Tibial nerve (tissue), 4 donors: Measurements from ENCODE around the gene KCNN4. TPM values are rescaled to one million over a fixed set of nuclear protein-coding genes. Genes with fewer than 3 reads are reported as not detected.

Experiments
- DNase-seq, 2 donors: peaks; one replicate each; pipeline ENCODE4 v3.0.0-alpha.2; 2019; ENCODE audit warnings: low spot score in 2 of 2
- H3K27ac ChIP-seq, 4 donors: fragments of 200-600 bp; sonication (generic) in 3 of 4; one replicate each; pipeline ENCODE4 v1.5.1; 2017 to 2019; ENCODE audit warnings: mild to moderate bottlenecking in 1 of 4
- H3K27me3 ChIP-seq, 2 donors: fragments of 200-600 bp; sonication (generic) in 1 of 2; one replicate each; pipeline versions ENCODE4 v1.5.1 to v1.6.0; 2017 to 2019
- H3K36me3 ChIP-seq, 3 donors: fragments of 200-600 bp; sonication (generic); one replicate each; pipeline ENCODE4 v1.5.1; 2018 to 2019
- H3K4me1 ChIP-seq, 4 donors: fragments of 200-600 bp; sonication (generic) in 3 of 4; one replicate each; pipeline ENCODE4 v1.5.1; 2017 to 2019
- H3K4me3 ChIP-seq, 4 donors: fragments of 200-600 bp; sonication (generic) in 3 of 4; one replicate each; pipeline ENCODE4 v1.5.1; 2017 to 2019; ENCODE audit warnings: mild to moderate bottlenecking in 1 of 4, moderate library complexity in 1 of 4
- H3K9me3 ChIP-seq, 4 donors: fragments of 200-600 bp; sonication (generic) in 3 of 4; one replicate each; pipeline ENCODE4 v1.5.1; 2017 to 2019
- EP300 ChIP-seq, 2 donors: sonication (generic); formaldehyde crosslinking; IDR thresholded peaks; one replicate each; pipeline ENCODE4 v1.6.1; 2017; ENCODE audit warnings: antibody characterized with exemption in 2 of 2, mild to moderate bottlenecking in 1 of 2
- POLR2A ChIP-seq, 2 donors: fragments of 450-650 bp; IDR thresholded peaks; one replicate each; pipeline ENCODE4 v1.6.1; 2017; ENCODE audit warnings: antibody characterized with exemption in 2 of 2, mild to moderate bottlenecking in 2 of 2, moderate library complexity in 2 of 2
- WGBS, 2 donors: methylation state at CpG; one replicate each; pipeline ENCODE4 v1.1.5; 2018; 5-methylcytosine and 5-hydroxymethylcytosine counted together
- total RNA-seq, 4 donors: library from RNA; depleted of rRNA; stranded (reverse); fragments of >200 nt; gene quantifications; one replicate each; pipeline ENCODE4 v1.1.0, GENCODE V29; 2016
- TF ChIP-seq, protein P1 (sequence below), 5 experiments: fragments of 200-600 bp in 3 of 5; fragments of 450-650 bp in 2 of 5; sonication (generic) in 3 of 5; IDR thresholded peaks; one replicate each; pipeline ENCODE4 v1.5.1; 2016 to 2019; ENCODE audit warnings: antibody characterized with exemption in 5 of 5, mild to moderate bottlenecking in 3 of 5, moderate library complexity in 2 of 5

The KCNN4 gene
- total RNA-seq, 4 donors from 2014 or later: 4.6 to 18.3 (median 6.8) TPM

DNA sequence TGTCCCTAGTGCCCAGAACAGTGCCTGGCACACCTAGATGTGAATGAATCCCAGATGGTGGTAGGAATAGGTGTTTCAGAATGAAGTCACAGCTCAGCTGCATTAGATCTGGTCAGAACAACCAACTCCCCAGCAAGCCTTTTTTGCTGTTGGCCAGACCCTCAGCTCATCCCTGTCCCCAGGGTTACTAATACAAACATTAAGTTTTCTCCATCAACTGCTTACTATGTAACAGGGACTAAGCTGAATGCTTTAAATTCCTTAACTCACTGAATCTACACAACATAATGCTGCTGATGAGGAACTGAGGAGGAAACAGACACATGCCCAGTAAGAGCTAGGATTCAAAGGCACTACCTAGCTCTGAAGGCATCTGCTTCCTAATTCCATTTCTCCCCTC lies 44.8 kb downstream of the KCNN4 start:
- no peak overlapping the region for H3K27ac ChIP-seq
- H3K9me3 ChIP-seq: no peaks in the 10 kb centered on the region
- no peaks in the 10 kb centered on the region for H3K27me3 ChIP-seq
- DNase-seq: no peak
- H3K4me1 ChIP-seq: peaks cover 0 to 22% (median 0%) of the 10 kb centered on the region in 4 donors
- H3K36me3 ChIP-seq: peaks cover 0 to 90% (median 26%) of the 10 kb centered on the region in 3 donors
- H3K4me3 ChIP-seq: no peak overlapping the region
- no peak for TF ChIP-seq EP300 (IDR thresholded peaks at IDR 0.05)
- TF ChIP-seq, protein P1, sequence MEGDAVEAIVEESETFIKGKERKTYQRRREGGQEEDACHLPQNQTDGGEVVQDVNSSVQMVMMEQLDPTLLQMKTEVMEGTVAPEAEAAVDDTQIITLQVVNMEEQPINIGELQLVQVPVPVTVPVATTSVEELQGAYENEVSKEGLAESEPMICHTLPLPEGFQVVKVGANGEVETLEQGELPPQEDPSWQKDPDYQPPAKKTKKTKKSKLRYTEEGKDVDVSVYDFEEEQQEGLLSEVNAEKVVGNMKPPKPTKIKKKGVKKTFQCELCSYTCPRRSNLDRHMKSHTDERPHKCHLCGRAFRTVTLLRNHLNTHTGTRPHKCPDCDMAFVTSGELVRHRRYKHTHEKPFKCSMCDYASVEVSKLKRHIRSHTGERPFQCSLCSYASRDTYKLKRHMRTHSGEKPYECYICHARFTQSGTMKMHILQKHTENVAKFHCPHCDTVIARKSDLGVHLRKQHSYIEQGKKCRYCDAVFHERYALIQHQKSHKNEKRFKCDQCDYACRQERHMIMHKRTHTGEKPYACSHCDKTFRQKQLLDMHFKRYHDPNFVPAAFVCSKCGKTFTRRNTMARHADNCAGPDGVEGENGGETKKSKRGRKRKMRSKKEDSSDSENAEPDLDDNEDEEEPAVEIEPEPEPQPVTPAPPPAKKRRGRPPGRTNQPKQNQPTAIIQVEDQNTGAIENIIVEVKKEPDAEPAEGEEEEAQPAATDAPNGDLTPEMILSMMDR (IDR thresholded peaks at IDR 0.05): no peak
- no peak for TF ChIP-seq POLR2A (IDR thresholded peaks at IDR 0.05)

DNA sequence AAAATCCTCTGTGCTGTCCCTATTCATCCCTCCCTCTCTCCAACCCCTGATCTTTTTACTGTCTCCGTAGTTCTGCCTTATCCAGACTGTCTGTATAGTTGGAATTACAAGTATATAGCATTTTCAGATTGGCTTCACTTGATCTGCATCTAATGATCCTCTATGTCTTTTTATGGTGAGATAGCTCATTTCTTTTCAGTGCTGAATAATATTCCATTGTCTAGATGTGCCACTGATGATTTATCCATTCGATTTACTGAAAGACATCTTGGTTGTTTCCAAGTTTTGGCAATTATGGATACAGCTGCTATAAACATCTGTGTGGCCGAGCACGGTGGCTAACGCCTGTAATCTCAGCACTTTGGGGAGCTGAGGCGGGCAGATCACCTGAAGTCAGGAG lies 45.8 kb downstream of the KCNN4 start:
- no peak overlapping the region for H3K27ac ChIP-seq
- H3K4me1 ChIP-seq: peaks cover 0 to 22% (median 0%) of the 10 kb centered on the region in 4 donors
- H3K9me3 ChIP-seq: no peaks in the 10 kb centered on the region
- DNase-seq: no peak
- TF ChIP-seq POLR2A (IDR thresholded peaks at IDR 0.05) (no peak), EP300 (IDR thresholded peaks at IDR 0.05) (no peak)
- TF ChIP-seq, protein P1 (IDR thresholded peaks at IDR 0.05): no peak
- H3K36me3 ChIP-seq: peaks cover 0 to 90% (median 24%) of the 10 kb centered on the region in 3 donors
- 96 to 97% methylated on average over 6 of the region's 6 CpGs for WGBS, 2 donors
- no peaks in the 10 kb centered on the region for H3K27me3 ChIP-seq
- no peak overlapping the region for H3K4me3 ChIP-seq

DNA sequence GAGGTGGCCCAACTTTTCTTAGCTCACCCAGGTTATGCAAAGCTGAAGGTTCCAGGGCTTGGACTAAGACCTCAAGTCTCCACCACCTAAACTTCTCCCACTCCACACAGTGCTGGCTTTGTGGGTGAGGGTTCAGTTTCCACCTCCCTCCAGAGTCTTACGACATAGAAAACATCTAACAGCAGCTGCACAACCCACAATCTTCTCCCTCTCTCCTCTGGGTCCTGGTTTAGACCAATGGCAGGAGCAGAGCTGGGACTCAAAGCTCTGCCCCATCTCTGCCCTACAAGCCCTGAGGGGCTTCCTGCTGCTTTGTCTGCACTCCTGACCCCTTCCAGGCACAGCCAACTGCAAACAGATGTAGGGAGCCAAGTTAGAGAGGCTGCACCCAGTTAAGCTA lies 48.9 kb downstream of the KCNN4 start:
- TF ChIP-seq EP300 (IDR thresholded peaks at IDR 0.05): no peak
- TF ChIP-seq, protein P1 (IDR thresholded peaks at IDR 0.05): no peak
- no peak for TF ChIP-seq POLR2A (IDR thresholded peaks at IDR 0.05)
- no peaks in the 10 kb centered on the region for H3K9me3 ChIP-seq
- no peak overlapping the region for H3K4me3 ChIP-seq
- H3K4me1 ChIP-seq: peaks cover 0 to 13% (median 0%) of the 10 kb centered on the region in 4 donors
- H3K27ac ChIP-seq: no peak overlapping the region
- peaks cover 0 to 82% (median 10%) of the 10 kb centered on the region in 3 donors for H3K36me3 ChIP-seq
- no peak for DNase-seq
- H3K27me3 ChIP-seq: no peaks in the 10 kb centered on the region
- WGBS, 2 donors: 21 to 60% methylated on average over 1 of the region's 1 CpG

DNA sequence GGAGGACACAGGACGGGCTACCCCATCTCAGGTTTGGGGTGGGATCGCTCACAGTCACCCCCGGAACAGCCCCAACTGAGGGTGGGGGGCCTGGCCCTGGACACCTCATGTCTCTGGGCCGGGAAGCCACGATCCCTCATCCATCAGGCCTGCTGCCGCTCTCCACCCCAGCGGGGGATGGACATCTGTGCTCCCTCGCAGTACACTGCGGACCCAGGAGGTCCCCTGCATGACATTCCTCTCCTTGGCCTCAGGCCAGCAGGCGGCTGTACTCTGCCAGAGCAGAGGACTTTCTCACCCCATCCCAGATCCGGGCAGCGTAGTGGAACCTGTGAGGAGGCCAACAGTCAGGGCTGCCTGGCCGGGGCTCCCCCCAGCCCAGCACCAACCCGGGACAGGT lies 49.4 kb downstream of the KCNN4 start:
- Histone ChIP-seq H3K9me3 (no peaks in the 10 kb centered on the region), H3K4me3 (no peak overlapping the region), H3K36me3 (peaks cover 0 to 77% (median 10%) of the 10 kb centered on the region in 3 donors), H3K27me3 (no peaks in the 10 kb centered on the region), H3K4me1 (peaks cover 0 to 13% (median 0%) of the 10 kb centered on the region in 4 donors), H3K27ac (no peak overlapping the region)
- 80 to 83% methylated on average over 14 of the region's 14 CpGs for whole genome bisulfite sequencing, 2 donors
- no peak for DNase-seq
- TF ChIP-seq, protein P1 (IDR thresholded peaks at IDR 0.05): no peak
- TF ChIP-seq EP300 (IDR thresholded peaks at IDR 0.05): no peak
- TF ChIP-seq POLR2A (IDR thresholded peaks at IDR 0.05): no peak

DNA sequence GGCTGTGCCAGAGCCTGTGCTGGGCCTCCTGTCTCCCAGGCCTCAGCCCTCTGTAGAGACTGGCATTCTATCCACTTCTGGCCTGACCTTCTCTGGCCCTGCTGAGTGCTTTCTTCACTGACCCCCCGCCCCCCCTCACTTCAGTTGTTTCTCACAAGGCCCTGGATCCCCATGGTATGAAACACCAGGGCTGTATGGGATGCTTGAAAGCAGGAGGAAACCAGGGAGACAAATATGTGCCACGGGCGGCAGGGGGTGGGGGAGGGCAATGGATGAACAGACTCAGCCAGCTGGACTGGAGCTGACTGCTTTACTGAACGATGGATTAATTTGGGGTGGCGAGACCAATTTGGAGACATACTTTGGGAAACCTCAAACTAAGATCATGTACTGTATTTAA lies 50.9 kb downstream of the KCNN4 start:
- 79 to 81% methylated on average over 5 of the region's 5 CpGs for WGBS, 2 donors
- no peak overlapping the region for H3K4me3 ChIP-seq
- no peak overlapping the region for H3K27ac ChIP-seq
- no peaks in the 10 kb centered on the region for H3K9me3 ChIP-seq
- no peaks in the 10 kb centered on the region for H3K27me3 ChIP-seq
- TF ChIP-seq, protein P1 (IDR thresholded peaks at IDR 0.05): no peak
- TF ChIP-seq EP300 (IDR thresholded peaks at IDR 0.05) (no peak), POLR2A (IDR thresholded peaks at IDR 0.05) (no peak)
- peaks cover 0 to 69% (median 10%) of the 10 kb centered on the region in 3 donors for H3K36me3 ChIP-seq
- DNase-seq: no peak
- peaks cover 0 to 13% (median 0%) of the 10 kb centered on the region in 4 donors for H3K4me1 ChIP-seq
